Memory B cell (primary cell): ENCODE results near the gene PLEKHG1.
A peak's percentile ranks its signal among the peaks of the same experiment; 100 is the strongest.

Experiments used
- ATAC-seq: fragments of 150-1000 bp; cut with Tn5 transposase; 2 replicates; pipeline ENCODE4 v1.10.0; 2021; ENCODE audit warnings: low read depth, mild to moderate bottlenecking, moderate library complexity
- DNase-seq, 2 donors: peaks; one replicate each; pipeline ENCODE4 v3.0.0; 2022; ENCODE audit warnings: low spot score in 2 of 2
- H3K27ac Mint-ChIP-seq: one replicate; pipeline ENCODE4 v1.8.0; 2022; ENCODE audit warnings: mild to moderate bottlenecking, moderate library complexity, mixed read lengths
- H3K27me3 Mint-ChIP-seq: one replicate; pipeline ENCODE4 v1.8.0; 2022; ENCODE audit warnings: mixed read lengths
- H3K36me3 Mint-ChIP-seq: one replicate; pipeline ENCODE4 v1.8.0; 2022; ENCODE audit warnings: mild to moderate bottlenecking, mixed read lengths
- H3K4me1 Mint-ChIP-seq: one replicate; pipeline ENCODE4 v1.8.0; 2022; ENCODE audit warnings: mixed read lengths
- H3K4me3 Mint-ChIP-seq: one replicate; pipeline ENCODE4 v1.8.0; 2022; ENCODE audit warnings: mild to moderate bottlenecking, moderate library complexity, mixed read lengths
- H3K9me3 Mint-ChIP-seq: one replicate; pipeline ENCODE4 v1.8.0; 2022; ENCODE audit warnings: mixed read lengths

PLEKHG1 gene

DNA sequence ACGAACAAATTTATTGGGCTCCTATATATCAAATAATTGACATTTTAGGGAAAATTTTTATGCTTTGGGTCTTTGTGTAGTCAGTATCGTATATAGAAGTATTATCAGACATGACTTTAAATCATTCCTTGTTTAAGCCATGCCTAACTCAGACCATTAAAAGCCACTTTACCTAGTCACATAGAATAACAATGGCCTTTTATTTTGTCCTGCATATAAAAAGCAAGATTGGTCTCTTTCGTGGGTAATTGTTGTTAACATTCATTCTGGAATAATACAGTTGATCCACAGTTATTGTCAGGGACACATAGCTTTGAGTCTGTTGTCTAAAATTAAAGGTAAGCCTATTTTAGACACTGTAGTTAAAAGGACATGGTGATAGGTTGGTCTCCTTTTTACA, 47.4 kb downstream of the PLEKHG1 start:
- ATAC-seq (no peak), DNase-seq (no peak)
- H3K27ac Mint-ChIP-seq, result peak overlapping the region; percentile 5
- peaks cover 26% of the 10 kb centered on the region for H3K4me1 Mint-ChIP-seq
- H3K36me3 Mint-ChIP-seq, result peaks cover 5% of the 10 kb centered on the region
- no peaks in the 10 kb centered on the region for H3K27me3 Mint-ChIP-seq
- H3K4me3 Mint-ChIP-seq, result no peak overlapping the region
- no peaks in the 10 kb centered on the region for H3K9me3 Mint-ChIP-seq
